ENCODE data around the gene SVBP. TPM values are rescaled to one million over a fixed set of nuclear protein-coding genes. Genes with fewer than 3 reads are reported as not detected.

Gene SVBP
- 9.9 and 11.5 TPM in 2 replicates for total RNA-seq

GRCh38 chr1:42816585-42817439 is at the start of gene SVBP, which contains the start of gene ERMAP:
Gene SVBP (minus strand): TSS chr1:42817397. CDS start chr1:42816544, 853 bp downstream.
Gene ERMAP (plus strand): TSS chr1:42817122. CDS start chr1:42830449, 13,327 bp downstream.

GRCh38 chr1:42846257-42847110 is 29.3 kb upstream of the SVBP start, which contains the start of gene ZNF691:
Gene ZNF691 (plus strand): TSS chr1:42846613. CDS start chr1:42849659, 3,046 bp downstream.

GRCh38 chr1:42784946-42785693 is 32.1 kb downstream of the SVBP start, which contains the start of gene TMEM269:
Gene TMEM269 (plus strand): TSS chr1:42784991. CDS start chr1:42789894, 4,903 bp downstream.

GRCh38 chr1:42766741-42767509 is 50.3 kb downstream of the SVBP start, which contains the start of the genes C1orf50 and P3H1:
Gene C1orf50 (plus strand): TSS chr1:42767249. CDS start chr1:42767312, 63 bp downstream.
Gene P3H1 (minus strand): TSS chr1:42767028. CDS start chr1:42766971, 57 bp downstream.

Other genes starting within 250 kb of the SVBP start
- 20.6 and 46.4 TPM in 2 replicates for gene PPIH, start 159.0 kb downstream of the SVBP start, total RNA-seq
- gene YBX1, start 135.0 kb downstream of the SVBP start, total RNA-seq, result 682 and 884 TPM in 2 replicates
- under 0.01 TPM in 1 of 2 replicates, not detected in the other for gene CLDN19, start 77.2 kb downstream of the SVBP start, total RNA-seq
- 111 and 118 TPM in 2 replicates for gene P3H1, start 50.4 kb downstream of the SVBP start, total RNA-seq
- 5.0 and 5.9 TPM in 2 replicates for gene C1orf50, start 50.1 kb downstream of the SVBP start, total RNA-seq
- under 0.01 TPM in 1 of 2 replicates, not detected in the other for gene TMEM269, start 32.4 kb downstream of the SVBP start, total RNA-seq
- 5.2 and 12.4 TPM in 2 replicates for gene ERMAP, start 275 bp downstream of the SVBP start, total RNA-seq
- gene ZNF691, start 29.2 kb upstream of the SVBP start, total RNA-seq, result 8.4 and 13.2 TPM in 2 replicates
- 192 and 231 TPM in 2 replicates for gene SLC2A1, start 141.5 kb upstream of the SVBP start, total RNA-seq

Measured in regular cardiac myocyte (primary cell).